ENCODE data around the gene MALSU1.

MALSU1 gene

GRCh38 chr7:23315366-23315765, 16.2 kb downstream of the MALSU1 start:
- DNase-seq (ENCODE audit: low read depth): peak; percentile 41
- no peak for TF ChIP-seq CTCF (conservative IDR thresholded peaks at IDR 0.05; ENCODE audit: low read depth, low read length)
- H3K4me3 ChIP-seq (ENCODE audit: low read depth, low read length): no peak overlapping the region

- TF ChIP-seq CTCF (conservative IDR thresholded peaks at IDR 0.05; ENCODE audit: low read depth, low read length): no peak
- no peak for DNase-seq (ENCODE audit: low read depth)
- H3K4me3 ChIP-seq (ENCODE audit: low read depth, low read length): no peak overlapping the region
Observed at GRCh38 chr7:23331132-23331531, 32.0 kb downstream of the MALSU1 start.

- no peak for TF ChIP-seq CTCF (conservative IDR thresholded peaks at IDR 0.05; ENCODE audit: low read depth, low read length)
- H3K4me3 ChIP-seq (ENCODE audit: low read depth, low read length): no peak overlapping the region
- no peak for DNase-seq (ENCODE audit: low read depth)
Observed at GRCh38 chr7:23332193-23332592, 33.1 kb downstream of the MALSU1 start.

GRCh38 chr7:23332910-23333612, 33.9 kb downstream of the MALSU1 start:
- H3K4me3 ChIP-seq (ENCODE audit: low read depth, low read length): no peak overlapping the region
- peak; percentile 86 for DNase-seq (ENCODE audit: low read depth)
- TF ChIP-seq CTCF (conservative IDR thresholded peaks at IDR 0.05; ENCODE audit: low read depth, low read length): no peak

GRCh38 chr7:23333671-23334246, 34.6 kb downstream of the MALSU1 start:
- peak; percentile 93 for DNase-seq (ENCODE audit: low read depth)
- no peak overlapping the region for H3K4me3 ChIP-seq (ENCODE audit: low read depth, low read length)

GRCh38 chr7:23334482-23335056, 35.4 kb downstream of the MALSU1 start:
- DNase-seq (ENCODE audit: low read depth): peak; percentile 94
- no peak for TF ChIP-seq CTCF (conservative IDR thresholded peaks at IDR 0.05; ENCODE audit: low read depth, low read length)
- H3K4me3 ChIP-seq (ENCODE audit: low read depth, low read length): no peak overlapping the region

More at GRCh38 chr7:23333671-23334246, 34.6 kb downstream of the MALSU1 start:
- TF ChIP-seq CTCF (conservative IDR thresholded peaks at IDR 0.05; ENCODE audit: low read depth, low read length): no peak
